ENCODE measurements around the gene SRCAP.

The SRCAP gene

GRCh38 chr16:30667361-30667905 is 31.5 kb upstream of the SRCAP start:
- Histone ChIP-seq H3F3A (ENCODE audit: insufficient read depth, low read length) (no peaks in the 10 kb centered on the region), H3K9me2 (replicated peaks; ENCODE audit: insufficient read depth, low read length) (no peaks in the 10 kb centered on the region), H3K27me3 (replicated peaks; ENCODE audit: insufficient read depth, low read length) (no peaks in the 10 kb centered on the region), H3K4me3 (ENCODE audit: low read length) (no peak overlapping the region), H3K9ac (ENCODE audit: low read length) (no peak overlapping the region), H3K27ac (ENCODE audit: low read length) (no peak overlapping the region), H3K4me1 (ENCODE audit: low read length) (no peaks in the 10 kb centered on the region), H3K79me2 (ENCODE audit: low read length) (peaks cover 30% of the 10 kb centered on the region), H3K4me2 (ENCODE audit: low read depth, low read length) (no peak overlapping the region), H3K36me3 (replicated peaks; ENCODE audit: insufficient read depth, low read length) (peaks cover 8% of the 10 kb centered on the region), H3K9me3 (replicated peaks; ENCODE audit: insufficient read depth, low read length) (no peaks in the 10 kb centered on the region), H2AFZ (ENCODE audit: low read length) (no peak overlapping the region), H4K20me1 (ENCODE audit: insufficient read depth, low read length) (no peaks in the 10 kb centered on the region)
- no peak for DNase-seq
- no peak for TF ChIP-seq CTCF (IDR thresholded peaks at IDR 0.05; ENCODE audit: low read length)
- no peak for TF ChIP-seq EZH2 (optimal IDR thresholded peaks at IDR 0.05; ENCODE audit: low read depth, low read length)
- no peak for TF ChIP-seq EZH2phosphoT487 (IDR thresholded peaks at IDR 0.05; ENCODE audit: low read length)

GRCh38 chr16:30668393-30668792 is 30.6 kb upstream of the SRCAP start:
- Histone ChIP-seq H3K79me2 (ENCODE audit: low read length) (peaks cover 21% of the 10 kb centered on the region), H4K20me1 (ENCODE audit: insufficient read depth, low read length) (no peaks in the 10 kb centered on the region), H3K9me2 (replicated peaks; ENCODE audit: insufficient read depth, low read length) (no peaks in the 10 kb centered on the region), H3K27me3 (replicated peaks; ENCODE audit: insufficient read depth, low read length) (no peaks in the 10 kb centered on the region), H3K27ac (ENCODE audit: low read length) (no peak overlapping the region), H2AFZ (ENCODE audit: low read length) (no peak overlapping the region), H3K4me1 (ENCODE audit: low read length) (no peaks in the 10 kb centered on the region), H3K4me2 (ENCODE audit: low read depth, low read length) (no peak overlapping the region), H3F3A (ENCODE audit: insufficient read depth, low read length) (no peaks in the 10 kb centered on the region), H3K9me3 (replicated peaks; ENCODE audit: insufficient read depth, low read length) (no peaks in the 10 kb centered on the region), H3K36me3 (replicated peaks; ENCODE audit: insufficient read depth, low read length) (peaks cover 3% of the 10 kb centered on the region; the same call in 1 of the 2 replicates), H3K4me3 (ENCODE audit: low read length) (no peak overlapping the region), H3K9ac (ENCODE audit: low read length) (no peak overlapping the region)
- DNase-seq, result no peak
- TF ChIP-seq EZH2phosphoT487 (IDR thresholded peaks at IDR 0.05; ENCODE audit: low read length) (no peak), EZH2 (optimal IDR thresholded peaks at IDR 0.05; ENCODE audit: low read depth, low read length) (no peak)

- Histone ChIP-seq H3K4me3 (ENCODE audit: low read length) (no peak overlapping the region), H3K9ac (ENCODE audit: low read length) (no peak overlapping the region), H3K9me2 (replicated peaks; ENCODE audit: insufficient read depth, low read length) (no peaks in the 10 kb centered on the region), H3K4me1 (ENCODE audit: low read length) (no peaks in the 10 kb centered on the region), H2AFZ (ENCODE audit: low read length) (no peak overlapping the region), H3K4me2 (ENCODE audit: low read depth, low read length) (no peak overlapping the region), H3K27me3 (replicated peaks; ENCODE audit: insufficient read depth, low read length) (no peaks in the 10 kb centered on the region), H4K20me1 (ENCODE audit: insufficient read depth, low read length) (no peaks in the 10 kb centered on the region), H3K9me3 (replicated peaks; ENCODE audit: insufficient read depth, low read length) (no peaks in the 10 kb centered on the region), H3K36me3 (replicated peaks; ENCODE audit: insufficient read depth, low read length) (0 out of 2 replicates have a peak, but pooled peaks cover 3% of the 10 kb centered on the region), H3K27ac (ENCODE audit: low read length) (no peak overlapping the region), H3K79me2 (ENCODE audit: low read length) (0 out of 2 replicates have a peak, but pooled peaks cover 14% of the 10 kb centered on the region), H3F3A (ENCODE audit: insufficient read depth, low read length) (no peaks in the 10 kb centered on the region)
- TF ChIP-seq CTCF (IDR thresholded peaks at IDR 0.05; ENCODE audit: low read length) (no peak), EZH2 (optimal IDR thresholded peaks at IDR 0.05; ENCODE audit: low read depth, low read length) (no peak), EZH2phosphoT487 (IDR thresholded peaks at IDR 0.05; ENCODE audit: low read length) (no peak)
- DNase-seq, result no peak
These were observed 29.7 kb upstream of the SRCAP start for GRCh38 chr16:30669026-30669902.

Measured in MM.1S (cell line).